ENCODE measurements around the gene SERPINA1.
"Not testable (repeated sequence)": the region's sequence is repeated elsewhere in the genome, so short reads cannot be mapped to it uniquely, and the experiment has no call there.

SERPINA1 gene

DNA sequence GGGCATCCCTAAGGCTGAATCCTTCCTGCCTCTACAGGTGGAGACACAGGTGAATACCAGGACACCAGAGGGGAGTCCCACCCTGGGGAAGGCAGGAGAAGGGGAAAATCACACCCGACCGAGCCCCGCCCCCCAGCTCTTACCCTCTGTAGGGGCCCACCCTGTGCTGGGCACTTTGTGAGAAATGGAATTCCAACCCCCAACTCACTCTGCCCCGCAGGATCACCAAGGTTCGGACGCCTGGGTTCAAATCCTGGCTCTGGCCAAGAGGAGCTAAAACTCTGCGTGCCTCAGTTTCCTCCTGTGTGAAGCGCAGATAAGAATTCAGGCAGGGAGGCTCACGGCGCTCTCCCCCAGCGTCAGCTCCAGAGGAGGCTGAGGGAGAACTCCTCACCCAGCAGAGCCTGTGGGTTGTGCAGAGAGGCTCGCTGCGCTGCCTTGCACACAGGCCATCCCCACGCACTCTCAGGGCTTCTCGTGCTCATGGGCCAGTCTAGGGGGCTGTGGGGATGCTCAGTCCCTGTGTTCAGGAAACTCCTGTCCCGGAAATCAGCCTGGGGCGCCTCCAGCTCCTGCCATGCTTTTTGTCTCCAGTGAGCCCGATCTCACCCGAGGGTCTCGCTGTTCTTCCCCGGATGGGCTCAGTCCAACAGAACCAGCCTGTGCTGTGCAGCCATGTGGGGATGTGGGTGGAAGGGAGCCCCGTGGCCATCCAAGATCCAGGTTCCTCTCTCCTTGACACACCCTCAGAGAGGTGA, 18.5 kb downstream of the SERPINA1 start:
- DNase-seq (ENCODE audit: low read depth) = not testable (repeated sequence)

DNA sequence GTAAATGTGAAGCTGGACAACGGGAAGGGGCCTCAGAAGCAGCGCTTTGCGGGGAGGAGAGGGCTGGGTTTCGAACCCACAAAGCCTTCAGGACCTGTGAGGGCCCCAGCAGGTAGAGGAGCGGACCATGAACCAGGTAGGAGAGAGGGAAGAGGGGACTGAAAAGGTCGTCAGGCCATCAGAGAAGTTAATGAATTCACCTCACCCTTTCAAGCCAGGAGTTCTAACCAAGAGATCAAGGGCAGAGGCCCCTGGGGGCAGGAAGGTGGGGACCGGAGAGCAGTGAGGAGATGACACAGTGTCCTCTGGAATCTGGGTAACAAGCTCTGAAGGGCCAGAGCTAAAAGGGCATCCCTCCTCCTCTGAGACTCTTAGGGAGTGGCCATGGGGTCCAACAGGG, 19.4 kb downstream of the SERPINA1 start:
- no peak for DNase-seq (ENCODE audit: low read depth)

DNA sequence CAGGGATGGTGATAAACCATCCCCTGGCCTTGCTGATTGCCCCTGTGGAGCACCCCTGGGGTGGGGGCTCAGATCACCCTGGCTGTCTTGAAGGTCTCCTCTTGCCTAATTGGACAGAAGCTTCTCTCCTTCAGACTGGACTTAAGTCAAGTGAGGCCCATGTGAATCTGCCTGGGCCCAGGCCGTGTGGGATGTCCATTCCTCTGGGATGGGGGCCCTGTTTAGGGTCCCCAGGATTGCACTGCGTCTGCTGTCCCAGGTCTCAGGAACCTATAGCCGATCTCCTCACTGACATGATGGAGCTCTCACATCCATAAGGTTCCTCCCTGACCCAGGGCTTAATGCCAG, 20.2 kb downstream of the SERPINA1 start:
- DNase-seq (ENCODE audit: low read depth) = no peak

DNA sequence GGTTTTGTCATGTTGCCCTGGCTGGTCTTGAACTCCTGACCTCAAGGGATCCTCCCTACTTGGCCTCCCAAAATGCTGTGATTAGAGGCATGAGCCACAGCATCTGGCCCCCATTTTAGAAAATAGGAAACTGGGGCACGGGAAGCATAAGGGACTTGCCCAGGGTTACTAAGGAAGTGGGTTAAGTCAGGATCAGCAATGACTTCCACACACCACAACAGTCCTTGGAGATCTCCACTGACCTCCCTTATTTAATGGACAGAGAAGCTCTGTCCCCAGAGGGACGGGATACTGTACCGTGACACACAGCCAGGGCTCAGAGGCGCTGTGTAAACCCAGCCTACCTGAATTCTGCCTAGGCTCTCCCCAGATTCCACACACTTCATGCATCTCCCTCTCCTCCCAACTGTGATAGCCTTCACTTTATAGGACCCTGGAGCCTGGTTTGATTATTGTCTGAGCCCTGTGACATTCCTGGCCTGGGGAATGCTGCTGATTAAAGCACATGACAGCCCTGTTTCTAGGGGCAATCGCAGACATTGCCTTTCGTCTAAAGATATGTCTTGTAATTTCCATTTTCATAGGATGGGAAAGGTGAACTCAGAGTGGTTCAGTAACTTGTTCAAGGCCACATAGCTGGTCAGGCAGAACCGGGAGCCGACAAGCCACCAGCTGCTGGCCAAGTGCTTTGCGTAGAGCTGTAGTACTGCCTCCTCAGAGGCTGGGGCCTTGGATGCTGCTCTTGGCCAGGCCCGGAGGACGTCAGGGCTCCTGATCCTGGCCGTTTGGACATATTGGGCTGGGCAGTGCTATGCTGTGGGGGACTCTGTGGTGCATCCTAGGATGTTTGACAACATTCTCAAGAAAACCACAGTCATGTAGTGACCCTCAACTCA, 20.8 kb downstream of the SERPINA1 start:
- DNase-seq (ENCODE audit: low read depth) = no peak

DNA sequence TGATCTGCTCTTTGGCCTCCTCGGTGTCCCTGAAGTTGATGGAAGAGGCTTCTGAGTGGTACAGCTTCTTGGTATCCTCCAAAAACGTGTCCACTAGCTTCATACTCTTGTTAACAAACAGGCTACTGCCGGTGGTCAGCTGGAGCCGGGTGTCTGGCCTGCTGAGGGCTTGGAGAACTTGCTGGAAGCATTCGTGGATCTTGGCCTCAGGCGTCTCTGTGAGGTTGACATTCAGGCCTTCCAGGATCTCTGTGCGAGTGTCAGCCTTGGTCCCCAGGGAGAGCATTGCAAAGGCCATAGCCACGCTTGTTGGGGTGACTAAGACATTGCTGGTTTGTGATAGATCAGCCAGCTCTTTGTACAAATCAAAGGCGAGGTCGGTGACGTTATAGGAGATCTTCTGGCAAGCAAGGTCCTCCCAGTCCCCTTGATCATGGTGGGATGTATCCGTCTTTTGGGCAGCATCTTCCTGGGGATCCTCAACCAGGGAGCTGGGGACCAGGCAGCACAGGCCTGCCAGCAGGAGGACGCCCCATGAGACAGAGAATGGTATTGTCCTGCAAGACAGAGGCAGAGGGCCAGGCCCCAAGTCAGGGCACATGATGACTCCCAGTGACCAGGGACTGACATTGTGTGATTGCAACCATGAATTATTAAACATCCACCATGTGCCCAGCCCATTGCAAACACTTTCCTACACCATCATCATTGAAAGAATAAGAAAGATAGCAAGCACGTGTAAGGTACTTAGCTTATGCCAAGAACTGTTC, 22.1 kb downstream of the SERPINA1 start, which contains the start of gene SERPINA2:
Gene SERPINA2, minus strand, starts transcription at position 553 of the 770 bp plus-strand sequence.
- no peak for DNase-seq (ENCODE audit: low read depth)

- no peak for DNase-seq (ENCODE audit: low read depth)
Measured at GRCh38 chr14:94365624-94366023, 22.8 kb downstream of the SERPINA1 start.

- no peak for DNase-seq (ENCODE audit: low read depth)
Measured at GRCh38 chr14:94364964-94365363, 23.4 kb downstream of the SERPINA1 start.

GRCh38 chr14:94364037-94364436, 24.4 kb downstream of the SERPINA1 start:
- DNase-seq (ENCODE audit: low read depth) = no peak

DNA sequence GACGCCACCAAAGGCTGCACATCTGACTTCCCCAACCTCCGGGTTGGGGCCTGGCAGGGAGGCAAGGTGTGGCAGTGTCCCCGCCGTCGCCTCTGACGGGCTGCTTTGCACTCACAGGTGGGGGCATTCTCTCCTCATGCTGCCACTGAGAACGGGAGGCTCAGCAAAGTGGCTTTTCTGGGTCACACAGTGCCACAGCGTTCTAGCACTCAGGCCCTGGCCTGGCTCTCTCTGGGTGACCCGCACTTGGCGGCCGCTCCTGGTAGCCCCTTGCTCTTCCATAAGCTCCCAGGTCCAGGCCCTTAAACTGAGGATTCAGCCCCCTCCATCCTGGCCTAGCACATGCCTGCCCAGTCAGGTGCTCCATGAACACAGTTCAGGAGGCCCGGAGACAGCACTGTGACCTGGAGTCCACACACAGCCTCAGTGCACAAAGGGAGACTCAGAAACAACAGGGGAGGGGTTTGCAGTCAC, 25.2 kb downstream of the SERPINA1 start:
- no peak for DNase-seq (ENCODE audit: low read depth)

GRCh38 chr14:94362614-94363133, 25.7 kb downstream of the SERPINA1 start:
- DNase-seq (ENCODE audit: low read depth) = no peak

DNA sequence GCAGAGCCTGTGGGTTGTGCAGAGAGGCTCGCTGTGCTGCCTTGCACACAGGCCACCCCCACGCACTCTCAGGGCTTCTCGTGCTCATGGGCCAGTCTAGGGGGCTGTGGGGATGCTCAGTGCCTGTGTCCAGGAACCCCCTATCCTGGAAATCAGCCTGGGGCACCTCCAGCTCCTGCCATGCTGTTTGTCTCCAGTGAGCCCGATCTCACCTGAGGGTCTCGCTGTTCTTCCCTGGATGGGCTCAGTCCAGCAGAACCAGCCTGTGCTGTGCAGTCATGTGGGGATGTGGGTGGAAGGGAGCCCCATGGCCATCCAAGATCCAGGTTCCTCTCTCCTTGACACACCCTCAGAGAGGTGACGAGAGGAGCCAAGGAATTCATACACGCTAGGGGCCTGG, 26.7 kb downstream of the SERPINA1 start:
- no peak for DNase-seq (ENCODE audit: low read depth)

DNA sequence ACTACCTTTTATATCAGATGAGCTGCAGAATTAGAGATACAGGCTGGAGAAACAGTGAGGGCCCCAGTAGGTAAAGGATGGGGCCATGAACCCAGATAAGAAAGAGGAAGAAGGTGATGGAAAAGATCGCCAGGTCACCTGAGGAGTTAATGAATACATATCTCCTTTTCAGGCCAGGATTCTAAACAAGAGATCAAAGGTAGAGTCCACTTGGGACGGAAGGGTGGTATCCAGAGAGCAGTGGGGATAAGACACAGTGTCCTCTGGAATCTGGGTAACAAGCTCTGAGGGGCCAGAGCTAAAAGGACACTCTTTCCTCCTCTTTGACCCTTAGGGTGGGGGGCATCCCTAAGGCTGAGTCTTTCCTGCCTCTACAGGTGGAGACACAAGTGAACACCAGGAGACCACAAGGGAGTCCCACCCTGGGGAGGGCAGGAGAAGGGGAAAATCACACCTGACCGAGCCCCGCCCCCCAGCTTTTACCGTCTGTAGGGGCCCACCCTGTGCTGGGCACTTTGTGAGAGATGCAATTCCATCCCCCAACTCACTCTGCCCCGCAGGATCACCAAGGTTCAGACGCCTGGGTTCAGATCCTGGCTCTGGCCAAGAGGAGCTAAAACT, 27.3 kb downstream of the SERPINA1 start:
- DNase-seq (ENCODE audit: low read depth) = no peak

- DNase-seq (ENCODE audit: low read depth) = no peak
Measured at GRCh38 chr14:94357166-94357565, 31.2 kb downstream of the SERPINA1 start.

DNA sequence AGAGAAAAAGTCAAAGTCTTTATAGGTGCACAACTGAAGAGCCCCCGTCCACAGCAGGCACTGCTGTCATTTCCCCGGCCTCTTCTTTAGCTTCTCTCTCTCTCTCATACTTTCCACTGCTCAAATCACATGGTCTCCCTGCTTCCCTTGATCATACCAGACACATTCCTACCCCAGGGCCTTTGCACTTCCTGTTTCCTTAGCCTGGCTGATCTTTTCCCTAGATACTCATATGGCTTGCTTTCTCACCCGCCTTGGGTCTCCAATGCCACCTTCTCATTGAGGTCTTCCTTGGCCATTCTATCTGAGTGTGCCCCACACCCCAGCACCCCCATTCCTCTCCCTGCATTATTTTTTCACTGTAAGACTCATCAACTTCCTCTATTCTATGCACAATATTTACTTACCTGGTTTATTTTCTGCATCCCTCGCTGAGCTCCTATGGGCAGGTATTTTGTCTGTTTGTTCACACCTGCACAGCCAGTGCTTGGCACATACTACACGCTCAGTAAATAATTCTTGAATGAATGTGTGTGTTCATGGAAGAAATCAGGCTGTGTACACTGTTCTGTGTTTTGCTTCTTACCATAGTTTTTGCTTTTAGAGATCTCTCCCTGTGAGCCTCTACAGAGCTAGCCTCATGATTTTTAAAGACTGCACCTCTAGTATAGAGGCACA, 31.9 kb downstream of the SERPINA1 start:
- no peak for DNase-seq (ENCODE audit: low read depth)

GRCh38 chr14:94355191-94355794, 33.1 kb downstream of the SERPINA1 start:
- DNase-seq (ENCODE audit: low read depth) = peak; percentile 18

DNA sequence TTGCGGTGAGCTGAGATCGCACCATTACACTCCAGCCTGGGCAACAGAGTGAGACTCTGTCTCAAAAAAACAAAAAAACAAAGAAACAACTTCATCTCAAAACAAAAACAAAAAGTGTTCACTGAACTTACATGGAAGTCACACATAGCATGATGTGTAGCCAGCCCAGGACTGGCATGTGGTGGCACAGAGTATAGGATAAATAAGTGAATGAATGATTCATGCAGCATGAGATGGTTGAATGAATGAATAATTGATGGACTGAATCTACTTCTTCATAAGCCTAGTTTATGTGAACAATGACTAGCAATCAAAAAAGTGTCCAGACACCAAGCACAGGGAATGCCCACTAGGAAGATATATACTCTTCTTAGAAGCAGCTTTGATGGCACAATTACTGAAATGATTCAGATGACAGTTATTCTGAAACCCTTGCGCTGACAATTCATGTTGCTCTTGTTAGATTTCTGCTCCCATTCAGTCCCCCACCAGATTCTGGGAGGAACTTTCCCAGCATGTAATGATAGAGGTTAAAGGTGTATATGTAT, 33.7 kb downstream of the SERPINA1 start:
- DNase-seq (ENCODE audit: low read depth) = no peak

DNA sequence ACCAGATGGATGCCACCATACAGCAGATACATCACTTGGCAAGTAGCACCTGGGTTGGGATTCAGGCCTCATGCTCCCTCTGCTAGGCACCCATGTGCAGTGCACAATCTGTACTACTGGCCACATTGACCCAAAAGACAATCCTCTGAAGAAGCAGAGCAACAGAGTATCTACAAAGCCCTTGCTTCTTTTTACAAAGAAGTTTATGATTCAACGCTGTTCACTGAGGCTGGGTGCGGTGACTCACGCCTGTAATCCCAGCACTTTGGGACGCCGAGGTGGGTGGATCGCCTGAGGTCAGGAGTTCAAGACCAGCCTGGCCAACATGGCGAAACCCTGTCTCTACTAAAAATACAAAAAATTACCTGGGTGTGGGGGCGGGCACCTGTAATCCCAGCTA, 34.2 kb downstream of the SERPINA1 start:
- not testable (repeated sequence) for DNase-seq (ENCODE audit: low read depth)

DNA sequence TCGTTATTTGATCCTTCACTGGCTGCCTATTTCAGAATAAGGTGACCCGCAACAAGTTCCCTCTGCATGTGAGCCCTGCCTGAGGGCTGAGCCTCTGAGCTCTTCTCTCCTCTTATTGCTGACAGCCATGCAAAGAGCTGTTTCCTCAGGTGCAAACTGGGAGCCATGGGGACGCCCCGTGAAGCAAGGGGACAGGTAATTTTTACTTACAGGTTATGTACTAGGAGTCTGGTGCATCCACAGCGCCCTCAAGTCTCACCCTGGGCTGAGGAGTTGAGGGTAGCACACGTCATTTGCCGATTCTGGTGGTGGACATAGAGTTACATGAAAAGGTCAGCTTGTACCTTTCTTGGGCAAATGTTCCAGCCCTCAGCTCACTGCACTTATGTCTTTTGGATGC, 39.1 kb downstream of the SERPINA1 start:
- DNase-seq (ENCODE audit: low read depth) = no peak

DNA sequence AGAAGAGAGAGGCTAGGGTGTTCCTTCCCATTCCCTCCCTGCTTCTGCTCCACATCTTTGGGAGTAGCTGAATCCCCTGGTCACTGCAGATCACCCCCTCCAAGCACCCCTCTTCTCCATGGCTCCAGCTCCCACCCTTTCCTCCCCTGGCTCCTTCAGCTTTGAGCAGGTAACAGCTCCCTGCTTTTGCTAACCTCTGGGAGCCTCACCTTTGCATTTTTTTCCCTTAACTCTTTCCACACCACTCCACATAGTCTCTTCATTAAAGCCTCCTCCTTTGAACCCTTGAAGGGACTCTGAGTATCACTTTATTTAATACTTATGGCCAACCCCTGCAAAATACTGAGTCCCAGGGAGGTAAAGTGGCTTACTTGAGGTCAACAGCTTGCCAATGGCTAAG, 39.6 kb downstream of the SERPINA1 start:
- no peak for DNase-seq (ENCODE audit: low read depth)

DNA sequence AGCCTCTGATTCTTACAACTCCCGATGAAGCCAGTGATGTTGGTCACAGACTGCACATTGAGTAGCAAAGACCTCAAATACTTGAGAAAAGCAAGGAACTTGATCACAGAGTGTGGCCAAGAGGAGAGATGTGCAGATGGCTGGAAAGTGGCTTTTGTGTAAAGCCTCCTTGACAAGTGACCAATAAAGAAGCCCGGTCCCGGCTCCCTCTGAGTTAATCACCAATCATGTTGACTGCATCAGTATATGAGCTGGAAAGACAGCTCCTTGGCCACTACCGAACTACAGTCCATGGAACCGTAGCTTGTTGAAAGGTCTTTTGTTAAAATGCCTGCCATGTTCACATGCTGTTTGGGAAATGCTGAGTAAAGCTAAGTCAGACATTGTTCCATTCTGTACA, 41.6 kb downstream of the SERPINA1 start:
- no peak for DNase-seq (ENCODE audit: low read depth)
